DND-41 (cell line): ENCODE results near the gene TRIM24.

Source experiments
- EZH2 ChIP-seq: IDR thresholded peaks from 3 replicates; pipeline ENCODE4 v1.6.1; 2012; ENCODE audit warnings: borderline replicate concordance, low read depth, mild to moderate bottlenecking, moderate library complexity, low read length, inconsistent platforms; ENCODE audit not compliant: severe bottlenecking
- TF ChIP-seq, protein P1 (sequence below): IDR thresholded peaks from 2 replicates; pipeline ENCODE4 v1.5.1; 2012; ENCODE audit warnings: borderline replicate concordance, low read length, moderate library complexity, mild to moderate bottlenecking; ENCODE audit not compliant: poor library complexity, severe bottlenecking; ENCODE audit errors: extremely low read depth

DNA sequence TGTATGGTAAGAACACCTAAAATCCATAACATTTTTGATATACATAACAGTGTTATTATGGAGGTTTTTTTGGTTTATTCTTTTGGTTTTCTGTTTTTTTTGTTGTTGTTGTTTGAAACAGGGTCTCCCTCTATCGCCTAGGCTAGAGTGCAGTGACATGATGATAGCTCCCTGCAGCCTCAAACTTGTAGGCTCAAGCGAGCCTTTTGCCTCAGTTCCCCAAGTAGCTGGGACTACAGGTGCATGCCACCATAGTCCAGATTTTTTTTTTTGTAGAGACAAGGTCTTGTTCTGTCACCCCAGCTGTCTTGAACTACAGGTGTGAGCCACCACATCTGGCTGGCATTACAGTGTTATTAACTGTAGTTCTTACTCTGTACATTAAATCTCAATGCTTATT lies 83.7 kb downstream of the TRIM24 start:
- TF ChIP-seq, protein P1, sequence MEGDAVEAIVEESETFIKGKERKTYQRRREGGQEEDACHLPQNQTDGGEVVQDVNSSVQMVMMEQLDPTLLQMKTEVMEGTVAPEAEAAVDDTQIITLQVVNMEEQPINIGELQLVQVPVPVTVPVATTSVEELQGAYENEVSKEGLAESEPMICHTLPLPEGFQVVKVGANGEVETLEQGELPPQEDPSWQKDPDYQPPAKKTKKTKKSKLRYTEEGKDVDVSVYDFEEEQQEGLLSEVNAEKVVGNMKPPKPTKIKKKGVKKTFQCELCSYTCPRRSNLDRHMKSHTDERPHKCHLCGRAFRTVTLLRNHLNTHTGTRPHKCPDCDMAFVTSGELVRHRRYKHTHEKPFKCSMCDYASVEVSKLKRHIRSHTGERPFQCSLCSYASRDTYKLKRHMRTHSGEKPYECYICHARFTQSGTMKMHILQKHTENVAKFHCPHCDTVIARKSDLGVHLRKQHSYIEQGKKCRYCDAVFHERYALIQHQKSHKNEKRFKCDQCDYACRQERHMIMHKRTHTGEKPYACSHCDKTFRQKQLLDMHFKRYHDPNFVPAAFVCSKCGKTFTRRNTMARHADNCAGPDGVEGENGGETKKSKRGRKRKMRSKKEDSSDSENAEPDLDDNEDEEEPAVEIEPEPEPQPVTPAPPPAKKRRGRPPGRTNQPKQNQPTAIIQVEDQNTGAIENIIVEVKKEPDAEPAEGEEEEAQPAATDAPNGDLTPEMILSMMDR, result no peak
- no peak for TF ChIP-seq EZH2
